ENCODE data around the gene BARX2.

Gene BARX2

DNA sequence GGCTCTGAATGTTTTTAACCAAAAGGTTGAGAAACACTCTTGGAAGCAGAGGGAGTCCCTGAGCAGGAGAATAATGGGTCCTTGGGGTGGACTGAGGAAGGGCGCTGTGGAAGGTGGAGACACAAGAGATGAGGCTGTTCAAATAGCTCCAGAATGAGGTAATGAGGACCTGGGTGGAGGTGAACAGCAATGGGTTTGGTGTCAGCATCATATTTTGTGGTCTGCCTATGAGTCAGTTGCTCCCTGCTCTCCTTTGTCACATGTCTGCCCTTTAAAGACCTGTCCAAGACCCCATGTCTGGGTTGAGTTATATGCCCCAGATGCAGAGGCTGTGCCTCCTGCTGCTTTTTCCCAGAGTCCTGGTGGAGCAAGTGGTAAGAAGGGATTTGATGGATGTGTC is 113.6 kb downstream of the BARX2 start:
- no peak overlapping the region for H3K4me3 ChIP-seq (replicated peaks in 1 of 2; ENCODE audit: low read depth in 2 of 2, low read length in 2 of 2)
- TF ChIP-seq, protein P1, sequence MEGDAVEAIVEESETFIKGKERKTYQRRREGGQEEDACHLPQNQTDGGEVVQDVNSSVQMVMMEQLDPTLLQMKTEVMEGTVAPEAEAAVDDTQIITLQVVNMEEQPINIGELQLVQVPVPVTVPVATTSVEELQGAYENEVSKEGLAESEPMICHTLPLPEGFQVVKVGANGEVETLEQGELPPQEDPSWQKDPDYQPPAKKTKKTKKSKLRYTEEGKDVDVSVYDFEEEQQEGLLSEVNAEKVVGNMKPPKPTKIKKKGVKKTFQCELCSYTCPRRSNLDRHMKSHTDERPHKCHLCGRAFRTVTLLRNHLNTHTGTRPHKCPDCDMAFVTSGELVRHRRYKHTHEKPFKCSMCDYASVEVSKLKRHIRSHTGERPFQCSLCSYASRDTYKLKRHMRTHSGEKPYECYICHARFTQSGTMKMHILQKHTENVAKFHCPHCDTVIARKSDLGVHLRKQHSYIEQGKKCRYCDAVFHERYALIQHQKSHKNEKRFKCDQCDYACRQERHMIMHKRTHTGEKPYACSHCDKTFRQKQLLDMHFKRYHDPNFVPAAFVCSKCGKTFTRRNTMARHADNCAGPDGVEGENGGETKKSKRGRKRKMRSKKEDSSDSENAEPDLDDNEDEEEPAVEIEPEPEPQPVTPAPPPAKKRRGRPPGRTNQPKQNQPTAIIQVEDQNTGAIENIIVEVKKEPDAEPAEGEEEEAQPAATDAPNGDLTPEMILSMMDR (IDR thresholded peaks at IDR 0.05; ENCODE audit: low read depth, low read length) = no peak
- no peak for DNase-seq (ENCODE audit: low read depth in 2 of 2)

DNA sequence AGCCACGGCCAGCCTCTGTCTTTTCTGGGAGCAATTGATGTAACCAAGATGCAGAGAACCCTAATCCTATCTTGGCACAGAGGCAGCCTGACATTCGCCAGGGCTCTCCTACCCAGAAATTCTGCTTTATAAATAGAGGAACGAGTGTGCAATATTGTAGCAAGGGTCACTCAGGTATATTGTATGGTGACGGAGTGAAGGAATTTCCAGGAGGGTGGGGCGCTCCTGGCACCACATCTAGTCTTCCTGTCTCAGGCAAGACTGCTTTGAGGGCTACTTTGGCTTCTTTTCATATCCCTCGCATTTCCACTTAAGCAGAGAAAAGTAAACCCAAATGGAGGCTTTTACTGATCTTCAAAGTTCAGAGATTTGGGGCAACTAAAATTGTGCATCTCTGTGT is 114.4 kb downstream of the BARX2 start:
- TF ChIP-seq, protein P1 (IDR thresholded peaks at IDR 0.05; ENCODE audit: low read depth, low read length) = no peak
- no peak for DNase-seq (ENCODE audit: low read depth in 2 of 2)
- no peak overlapping the region for H3K4me3 ChIP-seq (replicated peaks in 1 of 2; ENCODE audit: low read depth in 2 of 2, low read length in 2 of 2)

DNA sequence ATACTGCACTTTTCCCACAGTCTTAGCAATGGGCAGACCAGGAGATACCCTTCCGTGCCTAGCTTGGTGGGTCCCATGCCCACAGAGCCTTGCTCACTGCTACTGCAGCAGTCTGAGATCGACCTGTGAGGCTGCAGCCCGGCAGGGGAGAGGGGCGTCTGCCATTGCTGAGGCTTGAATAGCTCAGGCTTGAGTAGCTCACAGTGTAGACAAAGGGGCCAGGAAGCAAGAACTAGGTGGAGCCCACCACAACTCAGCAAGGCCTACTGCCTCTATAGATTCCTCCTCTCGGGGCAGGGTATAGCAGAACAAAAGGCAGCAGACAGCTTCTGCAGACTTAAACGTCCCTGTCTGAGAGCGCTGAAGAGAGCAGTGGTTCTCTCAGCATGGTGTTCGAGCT is 118.1 kb downstream of the BARX2 start:
- TF ChIP-seq, protein P1 (IDR thresholded peaks at IDR 0.05; ENCODE audit: low read depth, low read length) = no peak
- no peak overlapping the region for H3K4me3 ChIP-seq (replicated peaks in 1 of 2; ENCODE audit: low read depth in 2 of 2, low read length in 2 of 2)
- no peak for DNase-seq (ENCODE audit: low read depth in 2 of 2)
